HEK293 (cell line): ENCODE data around the gene CARD14.

Experiments
- CTCF ChIA-PET: fragments of 350-600 bp; formaldehyde crosslinking; extraction: SDS; loops from one replicate; lab custom pipeline; 2021; ENCODE audit warnings: antibody characterized with exemption; lab: Yijun Ruan, JAX
- POLR2A ChIA-PET: fragments of 300-600 bp; formaldehyde crosslinking; extraction: SDS; loops from one replicate; lab custom pipeline; 2020; ENCODE audit warnings: antibody characterized with exemption, inconsistent platforms; lab: Yijun Ruan, JAX
- H3K27ac ChIP-seq: fragments of 200-500 bp; sonication (Bioruptor generic); 2 replicates; pipeline ENCODE4 v1.5.1; 2014; ENCODE audit warnings: low read depth, low read length, control low read depth, inconsistent platforms; ENCODE audit errors: extremely low read depth
- H3K36me3 ChIP-seq, 2 experiments: fragments of 200-500 bp in 1 of 2; sonication (Bioruptor generic) in 1 of 2; 1 replicate in 1 of 2; 2 replicates in 1 of 2; pipeline ENCODE4 v1.5.1; 2014 to 2017; ENCODE audit warnings: inconsistent platforms in 2 of 2, low read length in 2 of 2; ENCODE audit not compliant: control insufficient read depth in 2 of 2, insufficient read depth in 1 of 2
- H3K4me1 ChIP-seq: fragments of 200-500 bp; sonication (Bioruptor generic); 2 replicates; pipeline ENCODE4 v1.5.1; 2014; ENCODE audit warnings: mild to moderate bottlenecking, low read length, inconsistent platforms; ENCODE audit not compliant: control insufficient read depth, insufficient read depth
- H3K4me3 ChIP-seq: 2 replicates; pipeline ENCODE4 v1.5.1; 2011; ENCODE audit warnings: low read depth, mild to moderate bottlenecking, control low read depth, low read length, moderate library complexity
- H3K9me3 ChIP-seq: fragments of 200-500 bp; sonication (Bioruptor generic); 2 replicates; pipeline ENCODE4 v1.5.1; 2014; ENCODE audit warnings: low read depth, low read length, inconsistent platforms; ENCODE audit not compliant: control insufficient read depth, insufficient read depth
- IKZF3 ChIP-seq: fragments of 450-650 bp; IDR thresholded peaks from 2 replicates; pipeline ENCODE4 v1.5.0; 2018; ENCODE audit warnings: missing biosample characterization, mild to moderate bottlenecking, missing genetic modification characterization, moderate library complexity
- MZF1 ChIP-seq: fragments of 450-650 bp; formaldehyde crosslinking; IDR thresholded peaks from 2 replicates; pipeline ENCODE4 v1.5.1; 2017; ENCODE audit warnings: missing biosample characterization, missing genetic modification characterization, borderline replicate concordance
- OVOL3 ChIP-seq: fragments of 450-650 bp; formaldehyde crosslinking; IDR thresholded peaks from 2 replicates; pipeline ENCODE4 v1.5.1; 2016; ENCODE audit warnings: missing biosample characterization, missing genetic modification characterization
- PRDM10 ChIP-seq: fragments of 450-650 bp; formaldehyde crosslinking; IDR thresholded peaks from 2 replicates; pipeline ENCODE4 v1.5.1; 2016; ENCODE audit warnings: missing biosample characterization, missing genetic modification characterization
- ZBTB1 ChIP-seq: fragments of 450-650 bp; formaldehyde crosslinking; IDR thresholded peaks from 2 replicates; pipeline ENCODE4 v1.5.1; 2016; ENCODE audit warnings: missing biosample characterization, missing genetic modification characterization
- ZBTB44 ChIP-seq: fragments of 450-650 bp; IDR thresholded peaks from 2 replicates; pipeline ENCODE4 v1.5.1; 2018; ENCODE audit warnings: missing biosample characterization, mild to moderate bottlenecking, missing genetic modification characterization
- ZBTB8A ChIP-seq: fragments of 450-650 bp; formaldehyde crosslinking; IDR thresholded peaks from 2 replicates; pipeline ENCODE4 v1.5.1; 2016; ENCODE audit warnings: missing biosample characterization, missing genetic modification characterization
- ZNF140 ChIP-seq: fragments of 450-650 bp; formaldehyde crosslinking; IDR thresholded peaks from 2 replicates; pipeline ENCODE4 v1.5.1; 2016; ENCODE audit warnings: missing biosample characterization, missing genetic modification characterization
- ZNF155 ChIP-seq: fragments of 450-650 bp; formaldehyde crosslinking; IDR thresholded peaks from 2 replicates; pipeline ENCODE4 v1.5.1; 2016; ENCODE audit warnings: missing biosample characterization, missing genetic modification characterization
- ZNF362 ChIP-seq: fragments of 450-650 bp; formaldehyde crosslinking; IDR thresholded peaks from 2 replicates; pipeline ENCODE4 v1.5.1; 2016; ENCODE audit warnings: missing biosample characterization, missing genetic modification characterization
- ZNF416 ChIP-seq: fragments of 450-650 bp; formaldehyde crosslinking; IDR thresholded peaks from 2 replicates; pipeline ENCODE4 v1.5.1; 2016; ENCODE audit warnings: missing biosample characterization, missing genetic modification characterization
- ZNF549 ChIP-seq: fragments of 450-650 bp; IDR thresholded peaks from 2 replicates; pipeline ENCODE4 v1.5.1; 2018; ENCODE audit warnings: missing biosample characterization, missing genetic modification characterization, mild to moderate bottlenecking, inconsistent platforms, moderate library complexity
- ZNF571 ChIP-seq: fragments of 450-650 bp; formaldehyde crosslinking; IDR thresholded peaks from 2 replicates; pipeline ENCODE4 v1.5.0; 2017; ENCODE audit warnings: missing biosample characterization, missing genetic modification characterization
- ZNF580 ChIP-seq: fragments of 450-650 bp; formaldehyde crosslinking; IDR thresholded peaks from 2 replicates; pipeline ENCODE4 v1.5.1; 2016; ENCODE audit warnings: missing biosample characterization, missing genetic modification characterization
- ZNF670 ChIP-seq: fragments of 450-650 bp; formaldehyde crosslinking; IDR thresholded peaks from 2 replicates; pipeline ENCODE4 v1.5.1; 2016; ENCODE audit warnings: missing biosample characterization, missing genetic modification characterization, low read depth
- ZNF692 ChIP-seq: fragments of 450-650 bp; formaldehyde crosslinking; IDR thresholded peaks from 2 replicates; pipeline ENCODE4 v1.5.1; 2016; ENCODE audit warnings: missing biosample characterization, missing genetic modification characterization
- ZNF747 ChIP-seq: fragments of 450-650 bp; formaldehyde crosslinking; IDR thresholded peaks from 2 replicates; pipeline ENCODE4 v1.5.1; 2016; ENCODE audit warnings: missing biosample characterization, missing genetic modification characterization

CARD14 gene

GRCh38 chr17:80123791-80124190 lies 46.0 kb upstream of the CARD14 start:
- ChIA-PET CTCF (interaction anchor here (0.6 to 2.8 kb wide), 5 partner anchors 9 to 1194 kb away, joined by 3 to 14 read pairs (median 4); partner anchors contain the start of gene GAA), POLR2A (interaction anchor here (0.6 to 1.3 kb wide), 3 partner anchors 8 to 22 kb away, joined by 4 to 10 read pairs (median 4); partner anchors contain the start of gene GAA)
- Histone ChIP-seq H3K27ac (no peak overlapping the region), H3K9me3 (no peaks in the 10 kb centered on the region), H3K4me1 (no peaks in the 10 kb centered on the region), H3K4me3 (no peak overlapping the region)
- TF ChIP-seq ZNF670 (tag by site-specific recombination) (no peak), ZNF692 (tag by site-specific recombination) (no peak), OVOL3 (no peak), ZNF140 (tag by site-specific recombination) (no peak), ZBTB1 (tag by site-specific recombination) (no peak), ZNF155 (tag by site-specific recombination) (no peak), ZNF747 (no peak), PRDM10 (tag by site-specific recombination) (no peak), ZBTB44 (tag by site-specific recombination) (no peak), ZNF549 (tag by site-specific recombination) (no peak), ZBTB8A (no peak), ZNF362 (tag by site-specific recombination) (no peak), ZNF416 (tag by site-specific recombination) (no peak), ZNF571 (no peak), ZNF580 (tag by site-specific recombination) (no peak), IKZF3 (tag by site-specific recombination) (no peak), MZF1 (no peak)
- TF ChIP-seq, all 188 proteins: peak for 0
- peaks cover 0 to 3% of the 10 kb centered on the region in 2 experiments; a peak in 1 of 3 replicates for H3K36me3 ChIP-seq
